PC-9 (cell line): ENCODE results near the gene TNFAIP1. TPM values are rescaled to one million over a fixed set of nuclear protein-coding genes. Genes with fewer than 3 reads are reported as not detected.

Source experiments
- BruUV-seq: library from RNA; stranded (reverse); fragments of 400-500 nt; replicated peaks from 2 replicates; lab custom pipeline; 2021; lab: Mats Ljungman, UMichigan
- CTCF ChIA-PET: fragments of 300-600 bp; sonication (Branson Sonifier 250); formaldehyde crosslinking; loops from one replicate; lab custom pipeline; 2022; ENCODE audit warnings: antibody characterized with exemption; lab: Charles Lee
- POLR2A ChIA-PET: fragments of 300-600 bp; sonication (Branson Sonifier 250); formaldehyde crosslinking; loops from one replicate; lab custom pipeline; 2022; ENCODE audit warnings: antibody characterized with exemption; ENCODE audit not compliant: unreplicated experiment; lab: Charles Lee
- DNase-seq, 2 experiments: peaks; one replicate each; pipeline versions ENCODE4 v3.0.0 to v3.0.0-alpha.2; 2015 to 2022; ENCODE audit warnings: mixed read lengths in 1 of 2
- H2AFZ ChIP-seq: fragments of 200-600 bp; sonication (generic); 2 replicates; pipeline ENCODE4 v1.8.1; 2017; ENCODE audit warnings: antibody characterized with exemption
- H3F3A ChIP-seq: fragments of 200-600 bp; sonication (generic); 2 replicates; pipeline ENCODE4 v1.8.1; 2017; ENCODE audit warnings: antibody characterized with exemption, mild to moderate bottlenecking, low read depth; ENCODE audit not compliant: insufficient read depth
- H3K27ac ChIP-seq: fragments of 200-600 bp; sonication (generic); 2 replicates; pipeline ENCODE4 v1.6.1; 2016; ENCODE audit warnings: mixed run types
- H3K27me3 ChIP-seq: fragments of 200-600 bp; sonication (generic); 2 replicates; pipeline ENCODE4 v1.6.1; 2016; ENCODE audit warnings: low read depth, mixed run types; ENCODE audit not compliant: insufficient read depth
- H3K36me3 ChIP-seq: fragments of 200-600 bp; sonication (generic); 2 replicates; pipeline ENCODE4 v1.6.1; 2016; ENCODE audit warnings: low read depth, mixed run types
- H3K4me1 ChIP-seq: fragments of 200-600 bp; sonication (generic); replicated peaks from 2 replicates; pipeline ENCODE4 v1.6.1; 2016; ENCODE audit warnings: mixed run types; ENCODE audit not compliant: insufficient read depth
- H3K4me2 ChIP-seq: fragments of 200-600 bp; sonication (generic); 2 replicates; pipeline ENCODE4 v1.6.1; 2017; ENCODE audit warnings: mixed run types
- H3K4me3 ChIP-seq: fragments of 200-600 bp; sonication (generic); 2 replicates; pipeline ENCODE4 v1.6.1; 2016; ENCODE audit warnings: mixed run types
- H3K79me2 ChIP-seq: fragments of 200-600 bp; sonication (generic); 2 replicates; pipeline ENCODE4 v1.6.1; 2017; ENCODE audit warnings: low read depth, mixed run types
- H3K9me2 ChIP-seq: fragments of 200-600 bp; sonication (generic); 2 replicates; pipeline ENCODE4 v1.8.1; 2017; ENCODE audit warnings: mild to moderate bottlenecking; ENCODE audit not compliant: insufficient read depth
- H3K9me3 ChIP-seq: fragments of 200-600 bp; sonication (generic); 2 replicates; pipeline ENCODE4 v1.8.1; 2016; ENCODE audit warnings: low read depth; ENCODE audit not compliant: insufficient read depth
- H4K20me1 ChIP-seq: fragments of 200-600 bp; sonication (generic); 2 replicates; pipeline ENCODE4 v1.8.1; 2017; ENCODE audit not compliant: insufficient read depth
- CTCF ChIP-seq: fragments of 200-600 bp; sonication (generic); conservative IDR thresholded peaks from 2 replicates; pipeline ENCODE4 v1.6.1; 2017; ENCODE audit warnings: mixed run types, antibody characterized with exemption, mild to moderate bottlenecking, moderate library complexity
- EZH2 ChIP-seq: fragments of 200-600 bp; sonication (generic); IDR thresholded peaks from 2 replicates; pipeline ENCODE4 v1.8.0; 2017; ENCODE audit warnings: antibody characterized with exemption, low read depth
- intact Hi-C: fragments of 100-400 bp; cut with micrococcal nuclease; formaldehyde crosslinking; loops from one replicate; pipeline ENCODE4 v1.10.0; 2022; ENCODE audit not compliant: unreplicated experiment
- total RNA-seq: library from RNA; stranded (reverse); gene quantifications from 2 replicates; pipeline ENCODE4 v1.2.3, GENCODE V29; 2021

The TNFAIP1 gene
- total RNA-seq, 1 experiment from 2014 or later: 46.8 TPM

GRCh38 chr17:28343491-28343932 lies 8.0 kb downstream of the TNFAIP1 start:
- Histone ChIP-seq H2AFZ (no peak overlapping the region), H3K4me3 (no peak overlapping the region), H3F3A (peaks cover 39% of the 10 kb centered on the region), H3K4me2 (no peak overlapping the region), H3K27me3 (no peaks in the 10 kb centered on the region), H3K79me2 (peaks cover 2% of the 10 kb centered on the region; the same call in 1 of the 2 replicates), H3K9me3 (no peaks in the 10 kb centered on the region), H3K9me2 (no peaks in the 10 kb centered on the region), H4K20me1 (peaks cover 6% of the 10 kb centered on the region), H3K27ac (no peak overlapping the region), H3K4me1 (peaks cover 26% of the 10 kb centered on the region), H3K36me3 (peaks cover 24% of the 10 kb centered on the region)
- BruUV-seq: no TSS peak
- DNase-seq: no peak
- ChIA-PET POLR2A (no interaction called here), CTCF (no interaction called here)
- no peak for TF ChIP-seq CTCF
- no peak for TF ChIP-seq EZH2
- intact Hi-C loops: no loop called here

GRCh38 chr17:28344011-28344410 lies 8.4 kb downstream of the TNFAIP1 start:
- CTCF ChIA-PET: no interaction called here
- no peak overlapping the region for H3K27ac ChIP-seq
- H3K4me3 ChIP-seq: no peak overlapping the region
- no peaks in the 10 kb centered on the region for H3K27me3 ChIP-seq
- TF ChIP-seq EZH2 (no peak), CTCF (no peak)
- peaks cover 3% of the 10 kb centered on the region; the same call in 1 of the 2 replicates for H4K20me1 ChIP-seq
- DNase-seq: no peak
- no peak overlapping the region for H2AFZ ChIP-seq
- no TSS peak for BruUV-seq
- H3K9me2 ChIP-seq: no peaks in the 10 kb centered on the region
- peaks cover 26% of the 10 kb centered on the region for H3K4me1 ChIP-seq
- no peaks in the 10 kb centered on the region for H3K9me3 ChIP-seq
- peaks cover 44% of the 10 kb centered on the region for H3F3A ChIP-seq
- intact Hi-C loops: no loop called here
- no peak overlapping the region for H3K4me2 ChIP-seq
- POLR2A ChIA-PET: no interaction called here
- H3K36me3 ChIP-seq: peaks cover 24% of the 10 kb centered on the region
- H3K79me2 ChIP-seq: no peaks in the 10 kb centered on the region

- peaks cover 24% of the 10 kb centered on the region for H3K36me3 ChIP-seq
- no TSS peak for BruUV-seq
- no peak overlapping the region for H3K27ac ChIP-seq
- peaks cover 26% of the 10 kb centered on the region for H3K4me1 ChIP-seq
- no peak for TF ChIP-seq EZH2
- TF ChIP-seq CTCF: no peak
- no peaks in the 10 kb centered on the region for H3K79me2 ChIP-seq
- H3K4me3 ChIP-seq: no peak overlapping the region
- H3F3A ChIP-seq: peaks cover 47% of the 10 kb centered on the region
- H3K27me3 ChIP-seq: no peaks in the 10 kb centered on the region
- H3K4me2 ChIP-seq: no peak overlapping the region
- H3K9me2 ChIP-seq: no peaks in the 10 kb centered on the region
- POLR2A ChIA-PET: no interaction called here
- DNase-seq: no peak
- CTCF ChIA-PET: no interaction called here
- no peaks in the 10 kb centered on the region for H3K9me3 ChIP-seq
- H4K20me1 ChIP-seq: peaks cover 3% of the 10 kb centered on the region; the same call in 1 of the 2 replicates
- intact Hi-C loops: no loop called here
- no peak overlapping the region for H2AFZ ChIP-seq
Observed at GRCh38 chr17:28344435-28344901, 8.9 kb downstream of the TNFAIP1 start.
